K562 (cell line): ENCODE data around the gene UBE2J2. TPM values are rescaled to one million over a fixed set of nuclear protein-coding genes. Genes with fewer than 3 reads are reported as not detected.

Source experiments
- ATAC-seq: fragments of 200-7000 bp; cut with Tn5 transposase; 3 replicates; pipeline ENCODE4 v1.9.1; 2020; ENCODE audit warnings: moderate library complexity
- BruUV-seq: library from RNA; stranded (reverse); fragments of 400-500 nt; replicated peaks from 2 replicates; lab custom pipeline; 2021; lab: Mats Ljungman, UMichigan
- CTCF ChIA-PET: fragments of 300-600 bp; formaldehyde crosslinking; extraction: SDS; loops from one replicate; lab custom pipeline; 2021; ENCODE audit warnings: low intra/inter-chr PET ratio; lab: Yijun Ruan, JAX
- POLR2A ChIA-PET: fragments of 300-600, 350-650 bp; sonication (Branson Sonifier 250); formaldehyde crosslinking; extraction: SDS; loops from one replicate; lab custom pipeline; 2021; ENCODE audit warnings: antibody characterized with exemption, inconsistent platforms; lab: Yijun Ruan, JAX
- DNase-seq, 4 experiments: peaks; one replicate each; pipeline versions ENCODE4 v3.0.0 to v3.0.0-alpha.2; 2011 to 2018; ENCODE audit warnings: low spot score in 3 of 4, mixed read lengths in 3 of 4; ENCODE audit errors: extremely low read depth in 1 of 4
- FAIRE-seq: peaks from 2 replicates; lab custom pipeline; 2011; peaks lifted over from hg19 to GRCh38; lab: Jason Lieb, UNC
- H2AFZ ChIP-seq: 2 replicates; pipeline ENCODE4 v1.6.0; 2011; ENCODE audit warnings: low read depth, low read length, control low read depth, inconsistent platforms
- H3K27ac ChIP-seq: fragments of 200-600 bp; 3 replicates; pipeline ENCODE4 v1.8.0; 2011; ENCODE audit warnings: low read depth, mild to moderate bottlenecking, control low read depth, inconsistent platforms, low read length, moderate library complexity, mixed read lengths; ENCODE audit errors: extremely low read depth
- H3K27me3 ChIP-seq, 2 experiments: fragments of 300-600 bp in 1 of 2; 2 replicates in 1 of 2; 3 replicates in 1 of 2; pipeline versions ENCODE4 v1.6.0 to v1.8.0; 2011; ENCODE audit warnings: inconsistent platforms in 2 of 2, low read length in 2 of 2, mild to moderate bottlenecking in 1 of 2, mixed read lengths in 1 of 2, moderate library complexity in 1 of 2; ENCODE audit not compliant: control insufficient read depth in 2 of 2, insufficient read depth in 2 of 2
- H3K36me3 ChIP-seq: fragments of 300-600 bp; 3 replicates; pipeline ENCODE4 v1.8.0; 2011; ENCODE audit warnings: mild to moderate bottlenecking, low read length, inconsistent platforms; ENCODE audit not compliant: control insufficient read depth, insufficient read depth
- H3K4me1 ChIP-seq, 2 experiments: fragments of 200-600 bp in 1 of 2; replicated peaks in 1 of 2; 2 replicates in 1 of 2; 3 replicates in 1 of 2; pipeline versions ENCODE4 v1.5.1 to v1.8.0; 2011; ENCODE audit warnings: inconsistent platforms in 2 of 2, low read length in 2 of 2, mild to moderate bottlenecking in 1 of 2, mixed read lengths in 1 of 2, moderate library complexity in 1 of 2; ENCODE audit not compliant: control insufficient read depth in 2 of 2, insufficient read depth in 2 of 2
- H3K4me2 ChIP-seq: 2 replicates; pipeline ENCODE4 v1.6.1; 2011; ENCODE audit warnings: low read length, control low read depth, inconsistent platforms, mixed read lengths; ENCODE audit not compliant: insufficient read depth
- H3K4me3 ChIP-seq: fragments of 200-600 bp; sonication (generic), shearing (Covaris generic); 2 replicates; pipeline ENCODE4 v1.5.1; 2016; ENCODE audit warnings: control low read depth, inconsistent platforms
- H3K79me2 ChIP-seq: fragments of 200-600 bp; 3 replicates; pipeline ENCODE4 v1.8.0; 2011; ENCODE audit warnings: low read length, inconsistent platforms; ENCODE audit not compliant: control insufficient read depth, insufficient read depth
- H3K9ac ChIP-seq, 2 experiments: 2 replicates each; pipeline versions ENCODE4 v1.6.0 to v1.6.1; 2011; ENCODE audit warnings: low read depth in 2 of 2, low read length in 2 of 2, control low read depth in 1 of 2, inconsistent platforms in 1 of 2, mild to moderate bottlenecking in 1 of 2, mixed read lengths in 1 of 2; ENCODE audit not compliant: insufficient read depth in 1 of 2
- H3K9me1 ChIP-seq: one replicate; pipeline ENCODE4 v1.6.0; 2011; ENCODE audit warnings: inconsistent platforms, mild to moderate bottlenecking, low read length, moderate library complexity; ENCODE audit not compliant: control insufficient read depth, insufficient read depth
- H3K9me3 ChIP-seq: replicated peaks from 2 replicates; pipeline ENCODE4 v1.5.1; 2011; ENCODE audit warnings: low read depth, low read length, inconsistent platforms; ENCODE audit not compliant: control insufficient read depth, insufficient read depth
- H4K20me1 ChIP-seq: replicated peaks from 2 replicates; pipeline ENCODE4 v1.6.1; 2011; ENCODE audit warnings: low read length, inconsistent platforms, mixed read lengths; ENCODE audit not compliant: control insufficient read depth, insufficient read depth
- BRD4 ChIP-seq: fragments of 200-600 bp; sonication (generic); IDR thresholded peaks from 2 replicates; pipeline ENCODE4 v1.6.1; 2017; ENCODE audit warnings: inconsistent platforms
- GATAD2A ChIP-seq: fragments of 450-650 bp; IDR thresholded peaks from 2 replicates; pipeline ENCODE4 v1.6.1; 2017
- MIER1 ChIP-seq: fragments of 450-650 bp; IDR thresholded peaks from 2 replicates; pipeline ENCODE4 v1.6.1; 2016; ENCODE audit warnings: antibody characterized with exemption, mild to moderate bottlenecking, low read depth
- POLR3A ChIP-seq: IDR thresholded peaks from 2 replicates; pipeline ENCODE4 v1.6.1; 2011; ENCODE audit warnings: borderline replicate concordance, mild to moderate bottlenecking, moderate library complexity; ENCODE audit not compliant: insufficient read length, insufficient read depth; ENCODE audit errors: extremely low read depth
- THRAP3 ChIP-seq: fragments of 450-650 bp; IDR thresholded peaks from 2 replicates; pipeline ENCODE4 v1.6.1; 2016; ENCODE audit warnings: mild to moderate bottlenecking, inconsistent platforms, borderline replicate concordance
- ZBTB17 ChIP-seq: fragments of 450-650 bp; formaldehyde crosslinking; IDR thresholded peaks from 2 replicates; pipeline ENCODE4 v1.4.0; 2020; ENCODE audit warnings: mild to moderate bottlenecking
- WGBS: fragments of 100-300 bp; shearing (Covaris generic); methylation state at CpG from one replicate; pipeline ENCODE4 v1.1.6; 2016; ENCODE audit warnings: low coverage, mixed read lengths; ENCODE audit not compliant: insufficient coverage; ENCODE audit errors: missing lambda C conversion rate; 5-methylcytosine and 5-hydroxymethylcytosine counted together
- in situ Hi-C: fragments of 300-500 bp; cut with MboI; formaldehyde crosslinking; loops from 4 replicates; pipeline ENCODE4 v1.15.0; 2018; ENCODE audit warnings: inconsistent platforms, mixed read lengths
- intact Hi-C: fragments of 100-400 bp; cut with micrococcal nuclease; formaldehyde crosslinking; loops from 2 replicates; pipeline ENCODE4 v1.14.2; 2022
- polyA plus RNA-seq, 8 experiments: library from polyadenylated mRNA; depleted of rRNA in 4 of 8; stranded (reverse) in 5 of 8; unstranded in 3 of 8; fragments of >200 nt; fragmentation: Nextera tagmentation in 2 of 8; fragmentation: Illumina TruSeq in 1 of 8; extraction: Ambion mirVana in 2 of 8; extraction: Trizol in 1 of 8; gene quantifications; 2 replicates each; pipeline versions ENCODE4 v1.2.1 to v1.2.3, GENCODE V29; 2011 to 2014; ENCODE audit warnings: inconsistent platforms in 1 of 8, missing spikeins in 1 of 8
- total RNA-seq, 7 experiments: library from RNA; depleted of rRNA in 6 of 7; stranded (reverse); fragments of >200 nt in 6 of 7; fragmentation: Illumina TruSeq in 2 of 7; extraction: Trizol in 2 of 7; gene quantifications; 2 replicates each; pipeline versions ENCODE4 v1.2.1 to v1.2.3, GENCODE V29; 2011 to 2021; ENCODE audit warnings: low replicate concordance in 1 of 7
- TF ChIP-seq, protein P1 (sequence below): IDR thresholded peaks from 2 replicates; pipeline ENCODE4 v1.6.1; 2012; ENCODE audit warnings: low read depth, low read length, improper control_type of control experiment, borderline replicate concordance
- TF ChIP-seq, protein P2 (sequence below): fragments of 250-450 bp; sonication (Bioruptor Pico); IDR thresholded peaks from 2 replicates; pipeline ENCODE4 v1.5.0; 2021
- TF ChIP-seq, protein P3 (sequence below), 2 experiments: fragments of 450-650 bp in 1 of 2; IDR thresholded peaks; 2 replicates each; pipeline ENCODE4 v1.6.1; 2011 to 2017; ENCODE audit warnings: low read depth in 2 of 2, antibody characterized with exemption in 1 of 2, borderline replicate concordance in 1 of 2, low read length in 1 of 2, mild to moderate bottlenecking in 1 of 2, mixed read lengths in 1 of 2; ENCODE audit not compliant: control insufficient read depth in 1 of 2

The UBE2J2 gene
- total and polyA plus RNA-seq, 9 of the 15 experiments (the other 6 are each of a cell fraction or from before 2014, with no cell fraction given), result 0.93 to 112 (median 75.5) TPM

DNA sequence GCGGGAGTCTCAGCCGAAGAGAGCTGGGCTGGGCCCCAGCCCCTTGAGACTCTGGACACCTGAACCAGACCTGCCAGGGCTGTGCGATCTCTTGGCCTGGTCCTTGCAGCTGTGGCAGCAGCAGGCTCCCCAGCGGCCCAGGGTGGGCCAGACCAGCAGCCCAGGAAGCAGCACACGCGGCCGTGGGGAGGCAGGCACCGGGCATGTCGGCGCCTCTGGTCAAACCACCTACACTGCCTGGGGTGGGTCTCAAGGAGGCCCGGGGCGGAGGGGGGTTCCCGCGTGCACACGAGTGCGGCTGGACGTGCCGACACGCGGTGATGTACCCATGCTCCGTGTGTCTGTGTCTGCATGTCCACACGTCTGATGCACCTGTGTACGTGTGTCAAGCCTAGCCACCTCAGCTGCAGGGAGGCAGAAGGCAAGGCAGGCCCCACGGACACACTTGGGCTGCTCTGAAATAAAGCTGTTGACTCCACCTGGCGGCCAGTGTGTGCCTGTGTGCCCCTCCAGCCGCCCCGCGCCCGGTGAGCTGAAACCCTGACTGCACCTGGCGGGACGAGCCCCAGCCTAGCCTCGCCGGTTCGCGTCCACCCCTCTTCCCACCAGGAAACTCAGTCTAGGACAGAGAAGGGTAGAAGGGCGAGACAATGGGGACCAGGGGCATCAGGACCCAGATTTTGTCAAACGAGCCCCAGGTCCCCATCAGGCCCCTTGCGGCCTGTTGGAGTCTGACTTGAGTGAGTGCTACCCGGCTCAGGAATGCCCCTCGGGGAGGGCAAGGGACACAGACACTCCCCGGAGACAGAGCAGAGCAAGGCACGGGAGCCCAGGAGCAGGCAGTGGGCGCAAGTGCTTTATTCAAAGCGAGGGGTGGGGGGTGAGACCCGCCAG lies 18.1 kb upstream of the UBE2J2 start:
- no TSS peak for BruUV-seq
- WGBS, result 24% methylated on average over 42 of the region's 45 CpGs
- H3K9me1 ChIP-seq, result peaks cover 8% of the 10 kb centered on the region
- H3K36me3 ChIP-seq, result peaks cover 10% of the 10 kb centered on the region; the same call in 1 of the 3 replicates
- H3K9ac ChIP-seq, result peak overlapping the region in 1 of 2 experiments; percentile 82; a peak in 2 of 4 replicates
- DNase-seq, result peak; percentile 62 to 89 (median 70)
- no peak overlapping the region for H2AFZ ChIP-seq
- in situ Hi-C loops (no loop called here), intact Hi-C loops (loop anchor here (2.0 to 10.0 kb wide), 3 partner anchors 169 to 307 kb away; partner anchors contain the start of genes C1orf159 and PERM1)
- H3K4me3 ChIP-seq, result no peak overlapping the region
- no peak overlapping the region for H3K27ac ChIP-seq
- H3K4me1 ChIP-seq, result peaks cover 5 to 85% of the 10 kb centered on the region in 2 experiments; a peak in 3 of 5 replicates
- ATAC-seq, result peak; percentile 81
- H3K27me3 ChIP-seq, result peaks cover 2 to 20% of the 10 kb centered on the region in 2 experiments; a peak in 3 of 5 replicates
- H3K4me2 ChIP-seq, result no peak overlapping the region
- H4K20me1 ChIP-seq, result peaks cover 19% of the 10 kb centered on the region; the same call in 1 of the 2 replicates
- no peaks in the 10 kb centered on the region for H3K9me3 ChIP-seq
- FAIRE-seq, result peak; percentile 92
- POLR2A ChIA-PET, result interaction anchor here (0.6 to 1.5 kb wide), 9 partner anchors 11 to 205 kb away, joined by 3 to 6 read pairs (median 4); partner anchors contain the start of gene SCNN1D
- CTCF ChIA-PET, result interaction anchor here (0.5 to 1.5 kb wide), 5 partner anchors 170 to 404 kb away, joined by 4 to 8 read pairs (median 6); no protein-coding TSS in a partner anchor
- H3K79me2 ChIP-seq, result no peaks in the 10 kb centered on the region
- TF ChIP-seq BRD4 (no peak), POLR3A (no peak), ZBTB17 (CRISPR knock-in tag) (no peak), MIER1 (no peak), THRAP3 (no peak), GATAD2A (no peak)
- TF ChIP-seq, protein P1, sequence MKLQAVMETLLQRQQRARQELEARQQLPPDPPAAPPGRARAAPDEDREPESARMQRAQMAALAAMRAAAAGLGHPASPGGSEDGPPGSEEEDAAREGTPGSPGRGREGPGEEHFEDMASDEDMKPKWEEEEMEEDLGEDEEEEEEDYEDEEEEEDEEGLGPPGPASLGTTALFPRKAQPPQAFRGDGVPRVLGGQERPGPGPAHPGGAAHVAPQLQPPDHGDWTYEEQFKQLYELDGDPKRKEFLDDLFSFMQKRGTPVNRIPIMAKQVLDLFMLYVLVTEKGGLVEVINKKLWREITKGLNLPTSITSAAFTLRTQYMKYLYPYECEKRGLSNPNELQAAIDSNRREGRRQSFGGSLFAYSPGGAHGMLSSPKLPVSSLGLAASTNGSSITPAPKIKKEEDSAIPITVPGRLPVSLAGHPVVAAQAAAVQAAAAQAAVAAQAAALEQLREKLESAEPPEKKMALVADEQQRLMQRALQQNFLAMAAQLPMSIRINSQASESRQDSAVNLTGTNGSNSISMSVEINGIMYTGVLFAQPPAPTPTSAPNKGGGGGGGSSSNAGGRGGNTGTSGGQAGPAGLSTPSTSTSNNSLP, result no peak
- TF ChIP-seq, protein P2, sequence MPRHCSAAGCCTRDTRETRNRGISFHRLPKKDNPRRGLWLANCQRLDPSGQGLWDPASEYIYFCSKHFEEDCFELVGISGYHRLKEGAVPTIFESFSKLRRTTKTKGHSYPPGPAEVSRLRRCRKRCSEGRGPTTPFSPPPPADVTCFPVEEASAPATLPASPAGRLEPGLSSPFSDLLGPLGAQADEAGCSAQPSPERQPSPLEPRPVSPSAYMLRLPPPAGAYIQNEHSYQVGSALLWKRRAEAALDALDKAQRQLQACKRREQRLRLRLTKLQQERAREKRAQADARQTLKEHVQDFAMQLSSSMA, result no peak
- TF ChIP-seq, protein P3, sequence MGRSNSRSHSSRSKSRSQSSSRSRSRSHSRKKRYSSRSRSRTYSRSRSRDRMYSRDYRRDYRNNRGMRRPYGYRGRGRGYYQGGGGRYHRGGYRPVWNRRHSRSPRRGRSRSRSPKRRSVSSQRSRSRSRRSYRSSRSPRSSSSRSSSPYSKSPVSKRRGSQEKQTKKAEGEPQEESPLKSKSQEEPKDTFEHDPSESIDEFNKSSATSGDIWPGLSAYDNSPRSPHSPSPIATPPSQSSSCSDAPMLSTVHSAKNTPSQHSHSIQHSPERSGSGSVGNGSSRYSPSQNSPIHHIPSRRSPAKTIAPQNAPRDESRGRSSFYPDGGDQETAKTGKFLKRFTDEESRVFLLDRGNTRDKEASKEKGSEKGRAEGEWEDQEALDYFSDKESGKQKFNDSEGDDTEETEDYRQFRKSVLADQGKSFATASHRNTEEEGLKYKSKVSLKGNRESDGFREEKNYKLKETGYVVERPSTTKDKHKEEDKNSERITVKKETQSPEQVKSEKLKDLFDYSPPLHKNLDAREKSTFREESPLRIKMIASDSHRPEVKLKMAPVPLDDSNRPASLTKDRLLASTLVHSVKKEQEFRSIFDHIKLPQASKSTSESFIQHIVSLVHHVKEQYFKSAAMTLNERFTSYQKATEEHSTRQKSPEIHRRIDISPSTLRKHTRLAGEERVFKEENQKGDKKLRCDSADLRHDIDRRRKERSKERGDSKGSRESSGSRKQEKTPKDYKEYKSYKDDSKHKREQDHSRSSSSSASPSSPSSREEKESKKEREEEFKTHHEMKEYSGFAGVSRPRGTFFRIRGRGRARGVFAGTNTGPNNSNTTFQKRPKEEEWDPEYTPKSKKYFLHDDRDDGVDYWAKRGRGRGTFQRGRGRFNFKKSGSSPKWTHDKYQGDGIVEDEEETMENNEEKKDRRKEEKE (IDR thresholded peaks at IDR 0.05; ENCODE audit: borderline replicate concordance in 1 of 2, control insufficient read depth in 1 of 2, low read depth in 2 of 2, low read length in 1 of 2), result no peak
